Activated gamma-delta T cell treated with Interleukin-2 at 50 U/mL for 16 hours (primary cell): Measurements from ENCODE around the gene CAMTA1.
A peak's percentile ranks its signal among the peaks of the same experiment; 100 is the strongest.

Source experiments
- DNase-seq: peaks from one replicate; pipeline ENCODE4 v3.0.0-alpha.2; 2020

Gene CAMTA1

DNA sequence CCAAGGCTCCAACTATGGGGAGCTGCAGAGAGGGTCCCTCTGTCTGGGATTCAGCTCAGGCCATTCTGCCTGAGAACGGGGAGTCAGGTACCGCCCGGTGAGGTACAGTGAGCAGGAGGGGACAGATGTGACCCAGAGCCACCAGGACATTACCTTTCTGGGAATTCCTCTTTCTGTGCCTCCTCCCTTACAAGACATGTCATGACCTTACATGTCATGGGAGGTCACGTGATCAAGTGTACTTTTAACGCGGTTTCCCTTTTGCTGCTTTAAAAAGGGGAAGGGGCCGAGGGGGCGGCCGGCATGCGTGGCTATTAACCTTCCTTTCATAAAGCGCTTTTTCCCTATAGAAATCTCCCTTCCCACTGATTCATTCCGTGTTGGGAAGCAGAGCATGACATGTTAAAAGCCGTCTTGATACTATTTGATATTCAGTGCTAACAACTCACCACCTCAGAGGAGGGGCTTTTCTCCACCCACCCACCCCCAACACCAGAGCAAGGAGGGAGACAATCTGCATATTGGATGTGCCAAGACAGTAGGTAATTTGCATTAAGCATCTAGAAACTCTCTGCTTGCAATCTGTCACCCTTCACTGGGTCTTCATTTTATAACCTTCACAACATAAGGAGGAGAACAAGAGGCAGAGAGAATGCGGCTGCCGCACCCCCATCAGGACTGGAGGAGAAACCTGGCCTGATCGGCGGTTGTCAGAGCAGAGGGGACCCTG, 872.2 kb downstream of the CAMTA1 start:
- DNase-seq = no peak

DNA sequence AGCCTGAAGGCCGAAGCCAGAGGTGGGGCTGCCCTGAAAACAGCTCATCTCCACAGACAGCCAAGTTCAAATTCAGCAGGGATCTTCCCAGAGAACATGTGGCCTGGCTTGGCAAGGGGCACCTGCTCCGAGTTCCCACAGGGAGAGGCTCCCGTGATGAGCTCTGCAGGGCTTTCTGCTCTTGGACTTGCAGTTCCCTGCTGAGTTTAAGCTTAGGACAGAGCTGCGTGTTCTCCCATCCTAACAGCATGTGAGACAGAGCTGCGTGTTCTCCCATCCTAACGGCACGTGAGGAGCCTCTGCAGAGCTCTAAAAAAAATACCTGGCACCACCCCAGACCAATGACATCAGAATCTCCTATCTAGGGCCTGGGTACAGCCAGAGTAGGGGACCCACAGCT, 872.8 kb downstream of the CAMTA1 start:
- DNase-seq = no peak

DNA sequence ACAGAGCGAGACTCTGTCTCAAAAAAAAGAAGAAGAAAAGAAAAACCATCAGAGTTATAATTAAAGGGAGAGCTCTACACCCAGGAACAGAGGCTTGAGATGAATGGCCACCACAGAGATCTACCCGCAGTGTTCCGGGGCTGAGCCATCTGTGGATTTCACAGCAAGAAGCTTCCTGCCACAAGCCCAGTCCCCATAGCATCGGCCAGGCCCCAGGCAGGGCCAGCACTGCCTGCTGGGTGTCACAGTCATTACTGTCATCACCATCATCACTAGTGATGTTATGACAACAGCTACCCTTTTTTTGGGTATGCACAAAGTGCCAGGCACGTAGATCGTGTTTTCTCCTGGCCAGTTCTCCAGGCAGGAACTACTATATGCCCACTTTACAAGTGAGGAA, 874.3 kb downstream of the CAMTA1 start:
- no peak for DNase-seq

DNA sequence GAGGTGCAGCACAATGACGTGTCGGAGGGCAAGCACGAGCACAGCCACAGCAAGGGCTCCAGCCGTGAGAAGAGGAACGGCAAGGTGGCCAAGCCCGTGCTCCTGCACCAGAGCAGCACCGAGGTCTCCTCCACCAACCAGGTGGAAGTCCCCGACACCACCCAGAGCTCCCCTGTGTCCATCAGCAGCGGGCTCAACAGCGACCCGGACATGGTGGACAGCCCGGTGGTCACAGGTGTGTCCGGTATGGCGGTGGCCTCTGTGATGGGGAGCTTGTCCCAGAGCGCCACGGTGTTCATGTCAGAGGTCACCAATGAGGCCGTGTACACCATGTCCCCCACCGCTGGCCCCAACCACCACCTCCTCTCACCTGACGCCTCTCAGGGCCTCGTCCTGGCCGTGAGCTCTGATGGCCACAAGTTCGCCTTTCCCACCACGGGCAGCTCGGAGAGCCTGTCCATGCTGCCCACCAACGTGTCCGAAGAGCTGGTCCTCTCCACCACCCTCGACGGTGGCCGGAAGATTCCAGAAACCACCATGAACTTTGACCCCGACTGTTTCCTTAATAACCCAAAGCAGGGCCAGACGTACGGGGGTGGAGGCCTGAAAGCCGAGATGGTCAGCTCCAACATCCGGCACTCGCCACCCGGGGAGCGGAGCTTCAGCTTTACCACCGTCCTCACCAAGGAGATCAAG, 878.3 kb downstream of the CAMTA1 start:
- no peak for DNase-seq

DNA sequence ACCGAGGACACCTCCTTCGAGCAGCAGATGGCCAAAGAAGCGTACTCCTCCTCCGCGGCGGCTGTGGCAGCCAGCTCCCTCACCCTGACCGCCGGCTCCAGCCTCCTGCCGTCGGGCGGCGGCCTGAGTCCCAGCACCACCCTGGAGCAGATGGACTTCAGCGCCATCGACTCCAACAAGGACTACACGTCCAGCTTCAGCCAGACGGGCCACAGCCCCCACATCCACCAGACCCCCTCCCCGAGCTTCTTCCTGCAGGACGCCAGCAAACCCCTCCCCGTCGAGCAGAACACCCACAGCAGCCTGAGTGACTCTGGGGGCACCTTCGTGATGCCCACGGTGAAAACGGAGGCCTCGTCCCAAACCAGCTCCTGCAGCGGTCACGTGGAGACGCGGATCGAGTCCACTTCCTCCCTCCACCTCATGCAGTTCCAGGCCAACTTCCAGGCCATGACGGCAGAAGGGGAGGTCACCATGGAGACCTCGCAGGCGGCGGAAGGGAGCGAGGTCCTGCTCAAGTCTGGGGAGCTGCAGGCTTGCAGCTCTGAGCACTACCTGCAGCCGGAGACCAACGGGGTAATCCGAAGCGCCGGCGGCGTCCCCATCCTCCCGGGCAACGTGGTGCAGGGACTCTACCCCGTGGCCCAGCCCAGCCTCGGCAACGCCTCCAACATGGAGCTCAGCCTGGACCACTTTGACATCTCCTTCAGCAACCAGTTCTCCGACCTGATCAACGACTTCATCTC, 879.1 kb downstream of the CAMTA1 start:
- DNase-seq = no peak

DNA sequence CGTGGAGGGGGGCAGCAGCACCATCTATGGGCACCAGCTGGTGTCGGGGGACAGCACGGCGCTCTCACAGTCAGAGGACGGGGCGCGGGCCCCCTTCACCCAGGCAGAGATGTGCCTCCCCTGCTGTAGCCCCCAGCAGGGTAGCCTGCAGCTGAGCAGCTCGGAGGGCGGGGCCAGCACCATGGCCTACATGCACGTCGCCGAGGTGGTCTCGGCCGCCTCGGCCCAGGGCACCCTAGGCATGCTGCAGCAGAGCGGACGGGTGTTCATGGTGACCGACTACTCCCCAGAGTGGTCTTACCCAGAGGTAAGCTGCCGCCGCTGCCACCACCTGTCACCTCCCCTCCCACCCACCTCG, 879.6 kb downstream of the CAMTA1 start:
- DNase-seq = no peak

DNA sequence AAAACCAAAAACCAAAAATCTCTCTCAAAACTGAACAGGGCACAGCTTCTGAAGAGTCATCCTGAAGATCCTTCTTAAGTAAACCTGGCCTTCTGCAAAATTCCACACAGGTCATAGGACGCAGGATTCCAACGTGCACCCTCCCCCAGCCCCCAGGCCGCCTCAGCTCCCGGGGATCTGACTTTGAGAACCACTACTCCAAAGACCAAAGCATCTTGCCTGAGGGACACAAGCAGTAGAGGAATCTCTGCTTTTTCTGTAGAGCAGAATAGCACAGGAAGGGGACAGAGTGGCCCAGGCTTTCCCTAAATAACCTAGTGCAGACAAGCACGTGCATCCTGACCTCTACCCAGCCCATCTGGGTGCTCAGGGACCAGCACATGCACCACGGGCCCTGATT, 881.0 kb downstream of the CAMTA1 start:
- no peak for DNase-seq

DNA sequence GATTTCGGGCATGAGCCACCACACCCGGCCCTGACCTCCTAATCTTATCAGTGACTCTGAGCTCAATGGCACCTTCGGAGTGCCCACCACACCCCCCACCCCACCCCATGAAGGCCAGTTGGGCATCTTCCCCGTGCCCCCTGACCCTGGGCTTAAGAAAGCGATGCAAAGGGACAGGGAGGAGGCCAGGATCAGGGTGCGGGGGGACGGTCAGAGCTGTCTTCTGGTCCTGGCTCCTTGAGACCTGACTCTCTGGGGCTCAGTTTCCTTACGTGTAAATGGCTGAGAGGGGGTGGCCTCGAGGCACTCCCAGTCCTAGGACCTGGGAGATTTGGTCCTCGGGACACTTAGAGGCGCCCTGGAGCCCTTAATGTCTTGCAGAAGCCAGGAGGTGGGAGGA, 881.9 kb downstream of the CAMTA1 start:
- no peak for DNase-seq

DNA sequence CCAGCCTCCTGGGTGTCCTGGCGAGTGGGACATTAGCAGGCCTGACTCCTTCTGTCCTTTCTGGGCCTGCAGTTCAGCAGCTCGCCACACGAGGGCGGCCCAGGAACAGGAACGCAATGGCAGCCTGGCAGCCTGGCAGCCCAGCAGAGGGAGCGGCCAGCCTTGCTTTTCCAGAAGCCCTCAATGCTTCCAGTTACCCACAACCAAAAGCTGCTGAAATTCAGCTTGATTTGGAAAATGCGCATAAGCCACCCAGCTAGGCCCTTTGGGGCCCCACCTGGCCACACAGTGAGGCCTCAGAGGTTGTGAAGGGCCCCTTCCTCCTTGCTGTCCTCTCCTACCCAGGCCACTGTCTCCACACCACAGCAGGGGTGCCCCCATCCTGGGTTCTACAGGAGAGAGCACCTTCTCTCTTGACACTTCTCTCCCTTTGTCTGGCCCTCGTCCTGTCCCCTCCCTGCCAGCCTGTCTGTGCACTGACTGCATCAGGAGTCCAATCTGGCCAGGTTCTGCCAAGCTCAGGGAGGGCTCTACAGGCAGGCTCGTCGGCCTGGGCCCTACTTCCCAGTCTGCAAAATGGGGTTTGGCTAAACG, 882.5 kb downstream of the CAMTA1 start:
- peak; percentile 84 for DNase-seq

DNA sequence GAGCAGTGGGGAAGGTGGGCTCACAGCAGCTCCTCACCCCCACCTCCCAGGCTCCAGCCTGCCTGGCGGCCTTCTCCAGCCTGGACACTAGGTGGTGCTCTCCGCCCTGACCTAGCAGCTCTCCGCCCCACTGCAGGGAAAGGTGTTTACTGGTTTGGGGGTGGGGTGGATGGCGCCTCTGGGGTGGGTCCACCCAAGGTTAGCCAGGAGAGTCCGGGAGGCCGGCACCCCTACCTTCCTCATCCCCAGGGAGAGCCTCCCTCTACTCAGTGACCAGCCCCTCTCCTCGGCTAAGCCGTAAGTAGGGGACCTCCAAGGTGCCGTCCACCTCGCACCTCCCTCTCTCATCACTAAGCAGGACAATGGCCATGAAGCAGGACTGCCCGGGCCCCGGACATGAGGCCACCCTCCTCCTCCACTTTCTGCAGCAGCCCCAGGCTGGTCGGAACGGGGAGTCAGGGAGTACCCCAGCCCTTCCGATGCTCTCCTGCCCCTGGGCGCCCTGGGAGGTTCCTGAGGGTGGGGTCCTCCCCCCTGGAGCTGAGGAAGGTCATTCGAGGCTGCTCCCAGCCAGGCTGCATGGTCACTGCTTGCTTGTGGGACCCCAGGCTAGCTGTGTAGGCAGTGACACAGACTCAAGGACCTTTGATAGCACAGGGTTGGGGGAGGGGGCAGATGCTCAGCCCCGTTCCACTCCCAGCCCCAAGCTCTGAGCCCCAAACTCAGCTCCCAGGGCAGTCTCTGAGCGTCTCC, 884.5 kb downstream of the CAMTA1 start:
- DNase-seq = peak; percentile 58

DNA sequence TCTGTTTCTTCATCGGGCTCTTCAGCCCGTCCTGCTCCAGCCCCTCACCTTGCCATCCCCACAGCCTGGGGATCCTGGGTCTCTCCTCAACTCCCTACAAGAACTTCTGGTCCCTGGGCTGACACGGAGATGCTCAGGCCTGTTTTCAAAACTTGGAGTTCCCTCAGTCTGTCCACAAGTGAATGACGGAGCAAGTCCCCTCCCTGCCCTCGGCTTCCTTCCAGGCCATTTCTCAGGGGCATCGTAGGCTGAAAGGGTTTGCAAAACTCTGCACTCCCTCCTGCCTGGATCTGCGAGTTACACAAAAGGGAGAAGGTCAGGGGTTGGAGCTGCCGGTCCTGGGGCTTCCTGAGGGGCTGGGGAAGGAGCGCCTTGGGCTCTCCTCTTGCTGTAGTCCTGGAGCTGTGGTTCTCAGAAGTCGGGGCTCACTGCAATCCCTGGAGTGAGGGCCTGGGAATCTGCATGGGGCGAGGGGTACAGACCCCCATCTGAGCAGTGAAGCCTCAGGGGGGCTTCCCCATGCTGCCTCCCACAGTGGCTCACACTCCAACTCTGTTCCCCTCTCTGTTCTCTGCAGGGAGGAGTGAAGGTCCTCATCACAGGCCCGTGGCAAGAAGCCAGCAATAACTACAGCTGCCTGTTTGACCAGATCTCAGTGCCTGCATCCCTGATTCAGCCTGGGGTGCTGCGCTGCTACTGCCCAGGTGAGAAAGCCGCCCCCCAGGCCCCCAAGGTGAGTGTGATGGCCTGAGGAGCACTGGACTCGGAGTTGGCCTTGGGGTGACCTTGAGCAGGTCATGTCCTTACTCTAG, 885.3 kb downstream of the CAMTA1 start:
- DNase-seq = no peak

DNA sequence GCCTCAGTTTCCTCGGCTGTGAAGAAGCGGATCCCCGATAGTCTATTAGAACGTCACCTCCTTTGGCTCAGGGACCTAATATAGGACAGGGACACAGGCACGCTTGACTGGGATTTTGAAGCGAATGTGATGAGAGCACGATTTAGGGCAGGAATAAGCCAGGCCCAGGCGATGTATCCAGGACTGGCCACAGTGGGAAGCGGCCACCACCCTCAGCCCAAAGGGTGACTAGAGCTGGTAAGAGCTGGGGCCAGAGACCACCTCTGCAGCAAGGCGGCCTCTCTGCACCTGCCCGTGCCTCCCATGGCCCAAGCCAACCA, 885.9 kb downstream of the CAMTA1 start:
- DNase-seq = no peak

DNA sequence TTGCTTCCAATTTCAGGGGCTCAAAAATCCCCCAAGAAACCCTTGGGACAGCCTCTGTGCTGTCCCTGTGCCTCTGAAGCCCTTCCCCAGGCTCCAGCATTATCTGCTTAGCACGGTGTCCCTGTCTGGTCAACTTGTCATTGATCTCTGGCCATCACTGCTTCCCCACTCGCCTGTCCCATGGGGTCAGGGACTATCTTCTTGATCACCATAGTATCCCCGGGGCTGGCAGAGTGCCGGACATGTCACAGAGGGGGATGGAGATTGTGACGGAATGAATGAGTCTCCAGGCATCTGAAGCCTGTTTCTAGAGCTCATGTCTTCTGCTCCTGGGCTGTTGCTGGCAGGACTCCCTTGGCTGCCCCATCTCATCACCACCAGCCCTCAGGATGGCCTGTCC, 886.4 kb downstream of the CAMTA1 start:
- no peak for DNase-seq

DNA sequence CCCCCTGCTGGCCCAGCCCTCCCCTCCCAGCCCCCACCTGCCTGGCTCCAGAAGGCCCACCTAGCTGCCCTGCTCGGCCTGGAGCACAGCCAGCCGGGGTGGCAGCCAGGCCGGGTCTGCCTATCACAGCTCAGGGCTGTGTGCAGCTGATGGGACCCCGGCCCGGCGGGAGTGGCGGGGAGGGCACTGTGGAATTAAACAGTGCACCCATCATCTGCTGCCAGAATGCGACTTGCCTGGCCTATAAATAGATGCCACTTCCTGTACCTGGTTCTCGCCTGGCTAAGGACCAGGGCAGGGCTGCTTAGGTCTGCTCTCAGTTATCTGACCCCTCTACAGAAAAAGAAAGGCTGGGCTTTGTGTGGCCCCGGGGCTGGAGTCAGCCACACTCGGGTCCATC, 887.6 kb downstream of the CAMTA1 start:
- DNase-seq = no peak

DNA sequence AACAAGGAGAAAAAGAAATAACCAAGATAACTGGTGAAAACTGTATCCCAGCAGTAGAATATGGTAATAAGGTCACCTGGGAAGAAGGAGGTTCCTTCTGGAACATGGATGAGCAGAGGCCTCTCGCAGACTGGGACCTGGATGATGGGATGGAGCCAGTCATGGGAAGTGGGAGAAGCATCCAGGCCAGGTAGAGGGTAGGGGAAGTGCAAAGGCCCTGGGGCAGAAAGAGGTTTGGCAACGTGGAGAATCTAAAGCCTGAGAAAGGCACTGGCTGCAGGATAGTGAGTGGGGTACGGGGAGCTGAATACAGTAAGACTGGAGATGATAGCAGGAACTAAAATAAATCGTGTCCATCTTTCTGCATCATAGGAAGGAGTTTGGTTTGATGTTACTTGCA, 889.7 kb downstream of the CAMTA1 start:
- no peak for DNase-seq

DNA sequence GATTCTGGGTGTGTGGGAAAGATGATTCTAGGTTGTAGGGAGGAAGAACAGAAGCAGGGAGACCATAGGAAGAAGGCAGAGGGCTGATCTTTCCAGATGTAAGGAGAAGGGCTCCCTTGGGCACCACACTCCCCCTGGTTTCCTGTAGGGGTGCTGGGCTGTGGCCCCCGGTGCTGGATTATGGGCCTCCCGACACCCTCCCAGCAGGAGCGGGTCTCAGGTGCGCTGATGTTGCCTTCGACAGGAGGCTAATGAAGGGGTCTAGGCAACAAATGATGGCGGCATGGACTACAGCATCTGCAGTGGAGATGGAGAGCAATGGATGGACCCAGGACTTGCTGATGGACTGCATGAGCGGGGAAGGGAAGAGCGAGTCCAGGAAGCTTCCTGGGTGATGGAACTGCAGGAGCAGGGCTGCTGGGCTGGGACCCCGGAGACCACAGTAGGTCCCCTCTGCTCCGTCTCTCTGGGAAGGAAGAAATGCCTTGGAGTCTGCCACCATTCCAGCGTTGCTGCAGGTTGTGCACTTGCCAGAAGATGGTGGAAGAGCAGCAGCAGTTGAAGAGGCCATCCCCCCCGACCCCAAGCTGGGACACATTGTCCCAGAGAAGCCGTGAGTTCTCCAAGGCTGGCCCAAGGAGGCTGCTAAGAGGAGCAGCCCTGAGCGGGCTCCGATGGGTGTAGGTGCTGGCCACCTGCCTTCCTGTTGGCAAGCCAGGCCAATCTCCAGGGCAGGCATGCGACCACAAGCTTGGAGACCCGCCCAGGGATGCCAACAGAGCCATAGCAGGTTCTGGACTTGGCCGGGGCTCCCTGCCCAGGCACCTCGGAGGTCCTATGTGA, 890.4 kb downstream of the CAMTA1 start:
- DNase-seq = no peak

DNA sequence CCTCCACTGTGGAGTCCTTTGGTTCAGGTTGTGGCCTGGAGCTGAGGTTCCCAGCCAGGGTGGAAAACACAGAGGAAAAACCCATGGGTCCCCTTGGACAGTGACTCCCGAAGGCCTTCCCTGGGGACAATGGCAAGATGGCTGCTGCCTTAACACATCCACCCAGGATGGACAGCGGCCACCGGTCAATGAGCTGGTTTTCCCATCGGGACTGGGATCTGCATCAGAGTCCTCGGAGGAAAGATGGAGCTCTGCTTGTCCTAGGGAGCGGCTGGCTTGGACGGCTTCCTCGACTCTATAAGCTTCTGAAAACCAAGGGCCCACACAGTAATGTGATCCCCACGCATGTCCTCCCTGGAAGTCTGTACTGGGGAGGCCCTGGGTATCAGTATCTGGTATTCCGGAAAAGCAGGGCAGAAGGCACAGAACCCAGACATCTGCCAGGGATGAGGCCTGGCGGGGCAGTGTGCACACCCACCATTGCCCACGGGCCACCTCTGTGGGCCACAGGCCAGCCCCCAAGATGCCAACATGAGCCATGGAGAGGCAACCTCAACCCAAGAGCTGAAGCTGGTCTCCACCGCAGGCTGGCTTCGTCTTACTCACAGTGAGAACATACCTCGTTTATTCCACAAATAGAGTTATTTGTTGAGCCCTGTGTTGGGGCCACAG, 891.2 kb downstream of the CAMTA1 start:
- no peak for DNase-seq

DNA sequence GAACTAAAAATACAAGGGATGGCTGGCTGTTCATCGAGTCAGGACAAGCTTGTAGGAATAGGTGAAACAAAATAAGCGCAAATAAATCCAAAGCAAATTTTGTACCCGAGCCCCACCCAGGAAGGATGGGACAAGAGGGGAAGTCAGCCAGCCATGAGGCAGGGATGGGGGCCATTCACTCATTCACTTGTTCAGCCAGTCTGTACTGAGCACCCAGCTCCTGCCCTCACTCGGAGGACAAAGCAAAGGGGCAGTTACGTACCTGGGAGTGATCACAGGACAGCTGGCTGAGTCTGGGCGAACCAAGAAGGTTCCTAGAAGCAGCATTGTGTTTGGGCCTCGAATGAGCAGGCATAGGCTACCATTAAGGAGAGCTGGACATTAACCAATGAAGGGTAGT, 891.9 kb downstream of the CAMTA1 start:
- DNase-seq = no peak

DNA sequence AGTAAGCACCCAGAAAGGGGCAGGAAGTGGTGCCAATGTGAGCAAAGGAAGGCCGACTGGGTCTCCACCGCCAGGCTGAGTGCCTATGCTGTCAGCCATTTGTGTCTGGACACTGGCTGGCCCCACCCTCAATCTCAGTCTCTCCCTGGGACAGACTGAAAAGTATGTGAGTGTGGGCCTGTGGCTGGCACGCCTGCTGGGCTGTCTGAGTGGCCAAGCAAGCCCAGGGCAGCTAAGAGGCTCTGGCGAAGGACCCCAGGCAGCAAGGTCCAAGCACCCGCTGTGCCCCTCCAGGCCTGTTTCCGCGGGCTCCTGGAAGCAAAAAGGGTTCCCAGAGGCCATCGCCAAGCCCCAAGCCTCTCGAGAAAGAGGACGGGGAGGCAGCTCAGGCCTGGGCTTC, 892.6 kb downstream of the CAMTA1 start:
- DNase-seq = no peak

DNA sequence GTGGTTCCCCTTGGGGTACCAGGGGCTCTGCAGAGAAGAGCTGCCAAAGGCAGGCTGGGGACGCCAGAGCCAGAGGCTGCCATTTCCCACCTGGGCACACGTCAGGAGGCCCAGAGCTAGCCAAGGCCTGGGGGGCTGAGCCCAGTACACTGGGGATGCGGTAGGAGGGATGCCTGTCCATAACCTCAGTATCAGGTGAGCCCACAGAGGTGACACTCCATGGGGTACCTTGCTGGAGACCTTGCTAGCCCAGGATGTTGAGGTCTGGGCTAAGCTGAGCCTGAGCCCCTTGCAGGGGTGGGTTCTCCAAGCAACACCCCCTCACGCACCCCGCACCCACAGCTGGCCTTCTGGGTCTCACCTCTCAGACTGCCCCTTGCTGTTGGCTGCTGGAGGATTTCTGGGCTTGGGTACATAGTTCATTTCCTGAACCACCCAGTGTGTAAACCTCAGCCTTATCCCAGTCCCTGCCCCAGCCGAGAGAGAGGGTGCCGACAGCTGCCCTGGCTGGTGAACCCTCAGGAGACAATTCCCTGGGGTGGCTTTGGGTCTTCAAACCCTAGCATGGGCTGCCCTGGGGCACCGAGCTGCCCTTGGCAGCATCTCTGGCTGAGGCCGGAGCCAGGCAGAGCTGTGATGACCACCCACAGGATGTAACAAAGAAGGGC, 893.4 kb downstream of the CAMTA1 start:
- no peak for DNase-seq
